GM18909 (cell line): ENCODE data around the gene ANK3.

Source experiments
- ATAC-seq: cut with Tn5 transposase; IDR thresholded peaks from one replicate; pipeline ENCODE4 v1.9.1; 2021; ENCODE audit warnings: mild to moderate bottlenecking; ENCODE audit not compliant: unreplicated experiment, poor library complexity

ANK3 gene

DNA sequence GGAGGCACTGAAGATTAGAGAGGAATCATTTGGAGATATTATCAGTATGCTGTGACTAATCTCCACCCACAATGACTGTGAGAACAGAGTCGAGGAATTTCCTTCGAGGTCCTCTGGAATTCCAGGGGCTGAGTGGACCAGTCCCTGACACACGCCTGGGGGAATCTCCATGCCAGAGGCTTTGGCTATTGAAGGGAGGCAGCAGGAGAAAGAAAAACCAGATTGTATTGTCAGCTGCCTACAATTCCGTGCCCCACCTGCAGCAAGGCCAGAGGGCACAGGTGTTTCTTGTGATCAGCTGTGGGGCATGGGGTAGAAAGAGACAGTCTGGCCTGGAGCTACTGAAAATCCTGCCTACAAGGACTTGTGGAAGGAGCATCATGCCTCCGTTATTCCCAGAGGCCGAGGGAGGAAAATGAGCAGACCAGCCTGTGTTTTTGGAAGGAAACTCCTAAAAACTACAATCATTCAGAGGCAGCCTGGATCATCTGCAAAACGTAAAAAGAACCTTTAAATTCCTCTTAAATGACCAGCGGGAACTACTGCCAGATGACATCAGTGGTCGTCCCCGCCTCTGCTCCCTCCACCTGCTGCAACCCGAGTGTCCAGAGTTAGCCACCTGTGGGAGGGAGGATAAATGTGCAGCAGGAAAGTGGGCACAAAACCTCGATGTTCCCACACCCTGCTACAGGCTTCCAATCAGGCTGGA lies 25.4 kb upstream of the ANK3 start:
- ATAC-seq, result no peak

DNA sequence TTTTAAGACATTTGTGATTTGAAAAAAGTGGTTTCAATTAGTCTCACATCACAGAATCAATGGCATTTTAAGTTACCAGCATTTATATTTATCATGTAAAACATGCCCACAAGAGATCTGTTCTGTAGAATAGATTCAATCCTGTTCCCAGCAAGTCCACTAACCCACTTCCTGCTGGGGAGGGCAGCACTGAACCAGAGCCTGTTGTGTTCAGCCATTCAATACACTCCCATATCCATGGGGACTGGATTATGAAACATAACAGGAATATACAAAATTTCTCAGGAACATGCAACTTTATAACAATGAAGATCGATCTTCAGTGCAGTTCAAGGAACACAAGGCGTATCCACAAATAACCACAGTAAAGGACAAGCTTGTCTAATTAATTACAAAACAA lies 24.4 kb upstream of the ANK3 start:
- no peak for ATAC-seq

DNA sequence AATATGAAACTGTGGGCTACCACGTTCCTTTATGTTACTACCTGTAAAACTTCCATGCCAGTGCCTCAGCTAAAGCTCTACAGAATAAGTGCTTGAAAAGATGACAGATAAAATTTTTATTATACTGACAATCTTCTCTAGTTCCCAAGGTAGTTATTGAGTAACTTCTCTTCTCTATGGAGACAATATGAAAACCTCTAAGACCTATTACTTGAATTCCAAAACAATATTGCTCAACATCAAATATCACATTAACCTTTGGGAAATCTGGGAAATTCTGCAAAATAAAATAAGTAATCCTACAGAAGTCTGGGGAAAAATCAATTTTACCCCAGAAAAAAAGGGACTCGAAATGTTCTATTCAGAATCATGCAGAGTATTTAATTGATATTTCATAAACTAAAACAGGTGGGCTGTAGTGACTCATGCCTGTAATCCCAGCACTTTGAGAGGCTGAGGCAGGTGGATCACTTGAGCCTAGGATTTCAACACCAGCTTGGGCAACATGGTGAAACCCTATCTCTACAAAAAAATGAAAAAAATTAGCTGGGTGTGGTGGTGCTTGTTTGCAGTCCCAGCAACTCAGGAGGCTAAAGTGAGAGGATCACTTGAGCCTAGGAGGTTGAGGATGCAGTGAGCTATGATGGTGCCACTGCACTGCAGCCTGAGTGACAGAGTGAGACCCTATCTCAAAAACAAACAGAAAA lies 23.8 kb upstream of the ANK3 start:
- ATAC-seq, result no peak

- no peak for ATAC-seq
Observed at GRCh38 chr10:60410970-60411369, 21.3 kb upstream of the ANK3 start.

DNA sequence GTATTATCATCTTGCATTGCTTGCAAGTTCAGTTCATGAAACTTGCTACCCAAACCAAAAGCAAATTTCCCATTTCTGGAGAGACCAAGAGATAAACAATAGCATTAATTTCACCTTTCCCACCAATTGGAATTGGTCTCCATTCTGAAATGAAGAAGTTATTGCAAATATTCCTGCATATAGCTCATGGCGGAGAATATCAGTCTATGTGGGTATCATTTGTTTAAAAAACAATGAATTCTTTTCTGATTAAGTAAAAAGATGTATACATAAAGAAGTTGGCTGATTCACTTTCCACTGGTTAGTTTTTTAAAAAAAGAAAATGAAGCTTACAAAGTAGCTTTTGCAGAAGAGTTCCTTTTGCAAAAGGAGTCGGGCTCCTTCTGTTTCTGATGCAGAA lies 19.5 kb upstream of the ANK3 start:
- no peak for ATAC-seq

GRCh38 chr10:60406182-60406581 lies 16.5 kb upstream of the ANK3 start:
- no peak for ATAC-seq

DNA sequence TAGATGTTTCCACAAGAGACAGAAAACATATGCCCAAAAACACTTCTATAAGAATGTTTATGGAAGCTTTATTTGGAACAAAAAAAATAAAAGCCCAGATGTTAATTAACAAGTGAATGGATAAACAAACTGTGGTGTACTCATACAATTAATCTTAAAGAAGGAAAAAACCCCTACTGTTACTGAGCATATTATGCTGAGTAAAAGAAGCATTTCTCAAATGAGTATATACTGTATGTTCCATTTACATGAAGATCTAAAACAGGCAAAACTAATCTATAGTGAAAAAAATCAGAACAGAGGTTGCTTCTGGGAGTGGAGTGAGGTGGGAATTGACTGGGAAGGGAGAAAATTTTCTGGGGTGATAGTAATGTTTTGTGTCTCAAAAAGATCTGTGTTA lies 15.5 kb upstream of the ANK3 start:
- ATAC-seq, result no peak

DNA sequence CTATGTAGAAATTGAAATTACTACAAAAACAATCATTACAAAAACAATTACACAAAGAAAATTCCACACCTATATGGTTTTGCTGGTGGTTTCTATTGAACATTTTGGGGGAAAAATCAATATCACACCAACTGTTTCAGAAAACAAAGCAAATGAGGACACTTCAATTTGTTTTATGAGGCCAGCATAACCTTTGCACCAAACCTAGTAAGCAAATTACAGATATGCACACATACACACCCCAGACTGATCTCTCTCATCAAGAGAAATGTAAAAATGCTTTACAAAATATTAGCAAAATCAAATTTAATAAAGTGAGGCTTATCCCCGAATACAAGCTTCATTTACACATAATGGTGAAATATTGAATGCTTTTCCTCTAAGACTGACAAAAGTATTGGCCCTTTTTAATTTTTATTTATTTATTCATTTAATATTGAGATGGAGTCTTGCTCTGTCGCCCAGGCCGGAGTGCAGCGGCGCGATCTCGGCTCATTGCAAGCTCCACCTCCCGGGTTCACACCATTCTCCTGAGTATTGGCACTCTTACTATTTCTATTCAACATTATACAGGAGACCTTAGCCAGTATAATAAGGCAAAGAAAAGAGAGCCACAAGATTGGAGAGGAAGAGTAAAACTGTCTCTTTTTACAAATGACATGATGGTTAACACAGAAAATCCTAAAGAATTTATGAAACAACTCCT lies 13.6 kb upstream of the ANK3 start:
- no peak for ATAC-seq

DNA sequence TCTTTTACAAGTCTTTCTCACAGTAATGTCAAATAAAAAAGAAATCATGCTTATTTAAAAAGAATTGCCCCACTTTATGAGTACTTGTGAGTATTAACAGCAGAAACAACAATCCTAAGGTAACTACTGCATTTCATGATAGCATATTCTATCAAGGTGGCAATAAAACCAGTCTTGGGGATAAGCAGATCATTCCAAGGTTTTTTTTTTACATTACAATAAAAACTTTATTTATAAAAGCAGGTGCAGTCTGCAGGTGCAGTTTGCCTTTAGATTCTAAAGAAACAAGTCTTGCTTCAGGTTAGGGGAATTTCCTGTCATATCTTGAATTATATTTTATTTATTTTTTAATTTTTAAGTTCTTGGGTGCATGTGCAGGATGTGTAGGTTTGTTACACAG lies 10.7 kb upstream of the ANK3 start:
- no peak for ATAC-seq

DNA sequence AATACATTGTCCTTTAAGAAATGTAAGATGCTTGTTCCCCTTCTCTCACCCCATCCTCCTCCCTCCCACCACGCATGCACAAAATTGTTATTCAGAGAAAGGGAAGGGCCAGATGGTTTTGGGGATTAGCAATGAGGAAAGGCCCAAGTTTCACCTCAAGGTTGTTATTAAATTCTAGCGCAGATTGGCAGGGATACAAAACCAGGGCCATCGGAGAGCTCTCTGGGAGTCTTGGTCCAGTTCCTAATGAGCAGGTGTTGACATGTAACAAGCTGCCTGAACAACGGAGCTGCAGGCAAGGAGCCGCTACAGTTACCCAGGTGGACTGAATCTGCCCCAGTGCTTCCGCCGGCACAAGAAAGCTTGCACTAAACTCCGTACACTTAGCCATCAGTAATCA lies 9.7 kb upstream of the ANK3 start:
- ATAC-seq, result no peak

- ATAC-seq, result no peak
Observed at GRCh38 chr10:60397792-60398191, 8.1 kb upstream of the ANK3 start.

DNA sequence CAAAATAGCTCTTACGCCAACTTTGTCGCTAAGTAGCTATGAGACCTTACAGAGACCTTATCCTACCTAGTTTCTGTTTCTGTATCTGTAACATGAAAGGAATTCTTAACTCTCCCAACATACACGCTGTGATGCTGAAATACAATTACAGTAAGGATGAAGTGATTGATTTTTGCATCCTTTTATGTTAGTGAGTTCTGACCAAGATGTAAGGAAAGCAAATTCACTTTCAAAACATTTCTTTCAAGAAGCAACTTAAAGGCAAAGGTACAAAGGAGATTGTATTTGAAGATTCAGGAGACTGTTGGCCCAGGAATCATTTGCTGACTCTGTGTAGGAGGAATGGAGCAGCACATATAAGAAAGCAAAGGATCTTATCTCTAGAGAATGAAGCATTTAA lies 7.1 kb upstream of the ANK3 start:
- ATAC-seq, result no peak

DNA sequence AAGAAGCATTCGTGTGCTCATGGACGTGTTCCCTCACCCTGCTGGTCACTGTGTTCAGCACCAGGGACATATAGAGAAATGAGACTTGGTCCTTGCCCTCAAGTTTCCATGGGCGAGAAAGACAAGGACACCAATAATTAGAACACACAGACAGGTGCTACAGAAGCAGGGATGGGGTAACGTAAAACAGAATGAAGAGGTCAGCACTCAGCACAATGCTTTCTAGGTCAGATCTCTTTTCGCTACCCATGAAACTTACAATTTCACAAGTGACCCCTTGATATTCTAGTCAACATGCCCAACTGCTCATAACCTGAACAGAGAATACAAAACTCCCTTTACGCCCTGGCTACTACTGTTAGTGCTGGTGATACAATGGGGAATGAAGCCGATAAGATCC lies 6.0 kb upstream of the ANK3 start:
- ATAC-seq, result no peak

- ATAC-seq, result no peak
Observed at GRCh38 chr10:60394446-60394845, 4.8 kb upstream of the ANK3 start.

DNA sequence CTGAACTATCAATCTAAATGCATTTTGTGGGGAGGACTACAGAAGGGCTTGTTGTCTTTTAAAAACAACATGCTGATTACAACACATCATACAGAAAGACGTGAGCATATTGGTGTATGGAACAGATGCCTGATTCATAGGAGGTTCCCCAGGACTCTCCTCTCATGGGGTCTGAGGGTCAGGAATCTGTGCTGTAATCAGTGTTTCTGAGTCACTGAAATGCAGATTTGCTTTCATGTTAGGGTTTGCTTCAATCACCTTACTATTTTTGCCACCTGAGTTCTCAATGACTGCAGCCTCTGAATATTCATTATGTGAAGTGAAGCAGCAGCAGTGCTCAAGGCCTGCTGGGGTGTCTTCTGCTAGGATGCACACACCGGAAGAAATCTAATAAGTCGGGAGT lies 550 bp upstream of the ANK3 start:
- no peak for ATAC-seq

GRCh38 chr10:60388709-60389301 lies 870 bp downstream of the ANK3 start:
- no peak for ATAC-seq

DNA sequence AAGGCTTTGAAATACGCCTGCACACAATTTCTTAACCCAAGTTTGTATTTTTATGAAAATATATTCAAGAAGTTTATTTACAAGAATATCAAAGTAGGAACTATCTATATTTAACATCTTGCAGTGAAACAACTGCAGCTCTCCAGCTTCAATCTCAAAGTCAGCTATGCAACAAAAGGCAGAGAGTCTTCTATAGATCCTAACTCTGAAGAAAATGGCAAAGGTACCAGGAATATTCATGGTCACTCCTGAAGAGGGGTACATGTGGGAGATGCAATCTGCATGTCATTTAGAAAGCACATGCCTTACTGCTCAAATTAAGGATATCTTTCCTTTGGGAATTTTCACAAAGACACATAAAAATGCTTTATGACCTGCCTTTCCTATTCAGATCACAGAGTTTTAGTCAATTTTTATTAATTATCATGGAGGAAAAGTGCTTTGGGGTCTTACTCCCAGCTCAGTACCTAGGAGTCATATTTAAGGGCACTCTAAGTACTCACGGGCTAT lies 1.5 kb downstream of the ANK3 start:
- ATAC-seq, result no peak

DNA sequence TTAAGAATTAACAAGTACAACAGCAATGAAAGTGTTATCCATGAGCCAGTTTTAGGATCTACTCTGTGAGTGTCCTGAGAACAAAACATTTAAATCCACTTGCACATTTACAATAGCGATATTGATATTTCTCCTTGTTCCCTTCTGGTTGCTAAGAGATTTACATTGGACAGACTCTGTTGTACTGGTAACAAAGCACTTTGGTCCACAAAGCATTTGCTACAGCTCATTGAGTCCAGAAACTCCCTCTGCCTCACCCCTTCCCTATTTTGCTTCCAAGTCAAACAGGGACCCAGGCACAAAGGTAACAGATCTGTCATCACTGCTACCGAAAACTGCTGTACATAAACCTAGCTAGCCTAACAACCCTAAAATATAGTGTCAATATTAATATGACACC lies 2.1 kb downstream of the ANK3 start:
- no peak for ATAC-seq

DNA sequence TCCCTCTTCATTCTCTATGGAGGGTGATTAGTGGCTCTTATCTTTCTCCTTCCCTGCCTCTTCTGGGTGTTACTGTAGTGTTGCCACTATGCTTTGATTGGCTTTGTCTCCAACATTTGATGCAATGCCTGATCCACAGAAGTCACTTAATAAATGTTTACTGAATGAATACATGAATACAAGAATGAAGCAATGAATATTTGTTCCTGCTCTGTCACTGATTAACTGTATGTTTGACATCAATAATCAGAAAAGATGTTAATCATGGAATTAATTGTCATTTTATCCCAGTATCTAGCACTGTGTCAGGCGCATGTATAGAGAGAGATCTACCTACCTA lies 4.3 kb downstream of the ANK3 start:
- ATAC-seq, result no peak

GRCh38 chr10:60384708-60385398 lies 4.8 kb downstream of the ANK3 start:
- no peak for ATAC-seq

DNA sequence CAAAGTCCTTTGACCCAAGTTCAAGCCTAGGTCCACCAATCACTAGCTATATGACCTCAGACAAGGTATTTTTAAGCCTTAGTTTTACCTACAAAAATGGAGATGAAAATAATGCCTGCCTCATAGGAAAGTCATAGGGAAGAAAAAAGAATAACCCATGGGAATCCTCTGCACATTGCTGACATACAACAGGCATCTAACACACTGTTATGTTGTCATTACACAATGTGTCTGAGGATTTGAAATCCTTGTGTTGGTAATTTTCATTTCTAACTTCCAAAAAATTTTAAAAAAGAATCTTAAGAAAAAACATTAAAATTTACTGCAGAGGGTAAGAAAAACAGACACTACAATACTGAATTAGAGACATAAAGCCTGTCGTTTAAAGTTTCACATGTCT lies 5.7 kb downstream of the ANK3 start:
- ATAC-seq, result no peak
